GM23248 (cell line): ENCODE results near the gene DNAI1. TPM values are rescaled to one million over a fixed set of nuclear protein-coding genes. Genes with fewer than 3 reads are reported as not detected.

Experiments
- DNase-seq: peaks from one replicate; pipeline ENCODE4 v3.0.0-alpha.2; 2015
- H2AFZ ChIP-seq: fragments of 200-600 bp; sonication (generic); 2 replicates; pipeline ENCODE4 v1.6.1; 2016; ENCODE audit warnings: antibody characterized with exemption
- H3F3A ChIP-seq: fragments of 200-600 bp; sonication (generic); 2 replicates; pipeline ENCODE4 v1.6.1; 2016; ENCODE audit warnings: mild to moderate bottlenecking, antibody characterized with exemption, mixed run types; ENCODE audit not compliant: insufficient read depth
- H3K27ac ChIP-seq: fragments of 200-600 bp; sonication (generic); 2 replicates; pipeline ENCODE4 v1.5.1; 2016; ENCODE audit warnings: mild to moderate bottlenecking
- H3K27me3 ChIP-seq: fragments of 200-600 bp; sonication (generic); replicated peaks from 2 replicates; pipeline ENCODE4 v1.6.1; 2016; ENCODE audit warnings: mild to moderate bottlenecking; ENCODE audit not compliant: insufficient read depth
- H3K36me3 ChIP-seq: fragments of 200-600 bp; sonication (generic); 2 replicates; pipeline ENCODE4 v1.6.1; 2016; ENCODE audit warnings: low read depth, mild to moderate bottlenecking
- H3K4me1 ChIP-seq: fragments of 200-600 bp; sonication (generic); 2 replicates; pipeline ENCODE4 v1.6.1; 2016; ENCODE audit warnings: mild to moderate bottlenecking; ENCODE audit not compliant: insufficient read depth
- H3K4me2 ChIP-seq: fragments of 200-600 bp; sonication (generic); one replicate; pipeline ENCODE4 v1.6.1; 2016; ENCODE audit warnings: mild to moderate bottlenecking; ENCODE audit not compliant: unreplicated experiment
- H3K4me3 ChIP-seq: fragments of 200-600 bp; sonication (generic); 2 replicates; pipeline ENCODE4 v1.5.1; 2016; ENCODE audit warnings: mild to moderate bottlenecking
- H3K79me2 ChIP-seq: fragments of 200-600 bp; sonication (generic); 2 replicates; pipeline ENCODE4 v1.6.1; 2016; ENCODE audit warnings: mild to moderate bottlenecking; ENCODE audit not compliant: insufficient read depth
- H3K9ac ChIP-seq: fragments of 200-600 bp; sonication (generic); 2 replicates; pipeline ENCODE4 v1.6.1; 2016; ENCODE audit warnings: mild to moderate bottlenecking
- H3K9me2 ChIP-seq: fragments of 200-600 bp; sonication (generic); 2 replicates; pipeline ENCODE4 v1.6.1; 2016; ENCODE audit warnings: mixed run types, mild to moderate bottlenecking, moderate library complexity; ENCODE audit not compliant: insufficient read depth
- H3K9me3 ChIP-seq: fragments of 200-600 bp; sonication (generic); one replicate; pipeline ENCODE4 v1.6.1; 2017; ENCODE audit warnings: low read depth
- H4K20me1 ChIP-seq: fragments of 200-600 bp; sonication (generic); 2 replicates; pipeline ENCODE4 v1.6.0; 2016; ENCODE audit not compliant: insufficient read depth
- EZH2 ChIP-seq: fragments of 200-600 bp; sonication (generic); IDR thresholded peaks from 2 replicates; pipeline ENCODE4 v1.6.1; 2018; ENCODE audit warnings: antibody characterized with exemption, mild to moderate bottlenecking; ENCODE audit not compliant: insufficient read depth, poor library complexity, severe bottlenecking
- EZH2phosphoT487 ChIP-seq: fragments of 200-600 bp; sonication (generic); IDR thresholded peaks from 2 replicates; pipeline ENCODE4 v1.6.1; 2018; ENCODE audit warnings: antibody characterized with exemption, moderate library complexity, mild to moderate bottlenecking, low read depth; ENCODE audit not compliant: insufficient read depth
- WGBS, 2 experiments: methylation state at CpG; one replicate each; pipeline ENCODE4 v1.1.6; 2015 to 2017; ENCODE audit warnings: low lambda C conversion rate in 2 of 2, low coverage in 1 of 2; ENCODE audit errors: missing lambda C conversion rate in 2 of 2; 5-methylcytosine and 5-hydroxymethylcytosine counted together
- in situ Hi-C: fragments of 300-500 bp; cut with MboI; formaldehyde crosslinking; loops from 2 replicates; pipeline ENCODE4 v1.15.0; 2020
- polyA plus RNA-seq: library from polyadenylated mRNA; unstranded; fragments of >200 nt; fragmentation: Nextera tagmentation; extraction: Ambion mirVana; gene quantifications from 2 replicates; pipeline ENCODE4 v1.2.1, GENCODE V29; 2016
- total RNA-seq: library from RNA; depleted of rRNA; stranded (reverse); fragments of >200 nt; shearing (Covaris generic); gene quantifications from 2 replicates; pipeline ENCODE4 v1.2.3, GENCODE V29; 2014

The DNAI1 gene
- total and polyA plus RNA-seq, 2 experiments from 2014 or later, result not detected

DNA sequence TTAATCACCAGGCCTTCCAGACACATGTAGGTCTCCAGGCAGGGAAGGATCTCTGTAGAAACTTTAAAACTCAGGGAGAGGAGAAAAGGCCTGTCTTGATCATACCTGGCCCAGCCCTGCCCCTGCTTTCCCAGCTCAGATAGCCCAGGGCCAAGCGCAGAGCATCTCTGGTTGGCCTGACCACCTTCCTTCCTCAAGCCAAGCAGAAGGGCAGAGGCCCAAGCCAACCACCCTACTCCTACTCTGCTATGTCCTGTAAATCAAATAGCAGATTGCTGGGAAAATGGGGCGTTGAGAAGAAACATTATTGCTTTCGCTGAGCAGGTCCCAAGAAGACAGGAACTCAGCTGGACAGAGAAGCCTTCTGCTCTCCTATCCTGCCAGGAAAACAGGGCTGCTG lies 49.9 kb downstream of the DNAI1 start:
- no peak for TF ChIP-seq EZH2phosphoT487
- TF ChIP-seq EZH2, result no peak

GRCh38 chr9:34508951-34509350 lies 50.3 kb downstream of the DNAI1 start:
- in situ Hi-C loops, result loop anchor here (25.0 kb wide), 1 partner anchor 103 kb away; the partner anchor contains the start of genes DCTN3 and RPP25L
- no peaks in the 10 kb centered on the region for H3K79me2 ChIP-seq
- 63 to 65% methylated on average over 3 of the region's 3 CpGs for WGBS, 2 experiments

More for the DNA sequence above, 49.9 kb downstream of the DNAI1 start:
- Histone ChIP-seq H2AFZ (no peak overlapping the region), H3K79me2 (no peaks in the 10 kb centered on the region), H4K20me1 (no peaks in the 10 kb centered on the region), H3K36me3 (no peaks in the 10 kb centered on the region), H3K4me1 (no peaks in the 10 kb centered on the region), H3K27me3 (peaks cover 33% of the 10 kb centered on the region), H3K9ac (no peak overlapping the region), H3K9me2 (no peaks in the 10 kb centered on the region), H3K4me3 (no peak overlapping the region), H3K9me3 (no peaks in the 10 kb centered on the region), H3K27ac (no peak overlapping the region), H3K4me2 (no peak overlapping the region), H3F3A (no peaks in the 10 kb centered on the region)
- 30 to 39% methylated on average over 3 of the region's 3 CpGs for WGBS, 2 experiments
- DNase-seq, result no peak
- in situ Hi-C loops, result loop anchor here (25.0 kb wide), 1 partner anchor 104 kb away; the partner anchor contains the start of genes DCTN3 and RPP25L

GRCh38 chr9:34510497-34511468 lies 52.2 kb downstream of the DNAI1 start:
- H3F3A ChIP-seq, result no peaks in the 10 kb centered on the region
- H3K9me2 ChIP-seq, result no peaks in the 10 kb centered on the region
- no peak for DNase-seq
- H3K4me1 ChIP-seq, result no peaks in the 10 kb centered on the region
- H3K4me3 ChIP-seq, result no peak overlapping the region
- H3K27ac ChIP-seq, result no peak overlapping the region
- no peaks in the 10 kb centered on the region for H3K9me3 ChIP-seq
- H4K20me1 ChIP-seq, result no peaks in the 10 kb centered on the region
- in situ Hi-C loops, result loop anchor here (25.0 kb wide), 1 partner anchor 102 kb away; the partner anchor contains the start of genes DCTN3 and RPP25L
- no peak overlapping the region for H3K9ac ChIP-seq
- no peak overlapping the region for H3K4me2 ChIP-seq
- no peaks in the 10 kb centered on the region for H3K36me3 ChIP-seq
- no peak for TF ChIP-seq EZH2
- no peak for TF ChIP-seq EZH2phosphoT487
- H2AFZ ChIP-seq, result no peak overlapping the region
- no peaks in the 10 kb centered on the region for H3K79me2 ChIP-seq
- 14 to 17% methylated on average over 13 of the region's 13 CpGs for WGBS, 2 experiments
- H3K27me3 ChIP-seq, result peaks cover 33% of the 10 kb centered on the region

More at GRCh38 chr9:34508951-34509350, 50.3 kb downstream of the DNAI1 start:
- H3K4me2 ChIP-seq, result no peak overlapping the region
- H3K27me3 ChIP-seq, result peaks cover 33% of the 10 kb centered on the region
- H3K9me2 ChIP-seq, result no peaks in the 10 kb centered on the region
- no peaks in the 10 kb centered on the region for H3K9me3 ChIP-seq
- H3K4me3 ChIP-seq, result no peak overlapping the region
- no peak overlapping the region for H3K27ac ChIP-seq
- no peak for TF ChIP-seq EZH2
- TF ChIP-seq EZH2phosphoT487, result no peak
- no peak for DNase-seq
- H2AFZ ChIP-seq, result no peak overlapping the region
- H3K4me1 ChIP-seq, result no peaks in the 10 kb centered on the region
- H3F3A ChIP-seq, result no peaks in the 10 kb centered on the region
- H3K36me3 ChIP-seq, result no peaks in the 10 kb centered on the region
- H3K9ac ChIP-seq, result no peak overlapping the region
- H4K20me1 ChIP-seq, result no peaks in the 10 kb centered on the region

GRCh38 chr9:34512131-34513078 lies 53.8 kb downstream of the DNAI1 start:
- H3K36me3 ChIP-seq, result no peaks in the 10 kb centered on the region
- no peak overlapping the region for H3K27ac ChIP-seq
- 25 to 29% methylated on average over 9 of the region's 9 CpGs for WGBS, 2 experiments
- no peak overlapping the region for H3K9ac ChIP-seq
- H3K27me3 ChIP-seq, result peaks cover 31% of the 10 kb centered on the region
- no peaks in the 10 kb centered on the region for H4K20me1 ChIP-seq
- H3K4me2 ChIP-seq, result no peak overlapping the region
- no peak overlapping the region for H2AFZ ChIP-seq
- no peak for DNase-seq
- H3F3A ChIP-seq, result no peaks in the 10 kb centered on the region
- no peaks in the 10 kb centered on the region for H3K9me3 ChIP-seq
- in situ Hi-C loops, result loop anchor here (25.0 kb wide), 1 partner anchor 100 kb away; the partner anchor contains the start of genes DCTN3 and RPP25L
- TF ChIP-seq EZH2phosphoT487, result no peak
- TF ChIP-seq EZH2, result no peak
- H3K4me3 ChIP-seq, result no peak overlapping the region
- H3K4me1 ChIP-seq, result no peaks in the 10 kb centered on the region
- H3K9me2 ChIP-seq, result no peaks in the 10 kb centered on the region
- H3K79me2 ChIP-seq, result no peaks in the 10 kb centered on the region
